GM19372 (cell line): ENCODE data around the gene ORAI2.
"Not testable (repeated sequence)": the region's sequence is repeated elsewhere in the genome, so short reads cannot be mapped to it uniquely, and the experiment has no call there.

Source experiments
- ATAC-seq: cut with Tn5 transposase; IDR thresholded peaks from one replicate; pipeline ENCODE4 v1.9.1; 2021; ENCODE audit warnings: mild to moderate bottlenecking, low read depth, moderate library complexity; ENCODE audit not compliant: unreplicated experiment

Gene ORAI2

DNA sequence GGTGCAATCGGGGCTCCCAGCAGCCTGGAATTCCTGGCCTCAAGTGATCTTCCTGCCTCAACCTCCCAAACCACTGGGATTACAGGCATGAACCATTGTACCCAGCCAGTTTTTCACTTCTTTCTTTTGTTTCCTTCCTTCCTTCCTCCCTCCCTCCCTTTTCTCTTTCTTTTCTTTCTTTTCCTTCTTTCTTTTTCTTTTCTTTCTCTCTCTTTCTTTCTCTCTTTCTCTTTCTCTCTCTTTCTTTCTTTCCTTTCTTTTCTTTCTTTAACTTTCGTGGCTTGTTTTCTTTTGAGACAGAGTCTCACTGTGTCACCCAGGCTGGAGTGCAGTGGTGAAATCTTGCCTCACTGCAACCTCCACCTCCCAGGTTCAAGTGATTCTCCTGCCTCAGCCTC, 12.3 kb downstream of the ORAI2 start:
- no peak for ATAC-seq

DNA sequence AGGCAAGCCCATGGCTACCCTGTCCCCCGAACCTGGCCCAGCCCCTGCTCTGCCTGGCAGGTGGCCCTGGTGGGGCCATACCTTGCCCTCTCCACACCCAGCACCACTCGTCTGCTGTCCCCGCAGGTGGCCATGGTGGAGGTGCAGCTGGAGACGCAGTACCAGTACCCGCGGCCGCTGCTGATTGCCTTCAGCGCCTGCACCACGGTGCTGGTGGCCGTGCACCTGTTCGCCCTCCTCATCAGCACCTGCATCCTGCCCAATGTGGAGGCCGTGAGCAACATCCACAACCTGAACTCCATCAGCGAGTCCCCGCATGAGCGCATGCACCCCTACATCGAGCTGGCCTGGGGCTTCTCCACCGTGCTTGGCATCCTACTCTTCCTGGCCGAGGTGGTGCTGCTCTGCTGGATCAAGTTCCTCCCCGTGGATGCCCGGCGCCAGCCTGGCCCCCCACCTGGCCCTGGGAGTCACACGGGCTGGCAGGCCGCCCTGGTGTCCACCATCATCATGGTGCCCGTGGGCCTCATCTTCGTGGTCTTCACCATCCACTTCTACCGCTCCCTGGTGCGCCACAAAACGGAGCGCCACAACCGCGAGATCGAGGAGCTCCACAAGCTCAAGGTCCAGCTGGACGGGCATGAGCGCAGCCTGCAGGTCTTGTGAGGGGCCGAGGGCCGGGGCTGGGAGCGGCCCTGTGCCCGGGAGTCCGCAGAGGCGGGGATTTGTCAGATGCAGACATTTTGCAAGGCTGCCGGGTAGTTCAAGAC, 13.2 kb downstream of the ORAI2 start:
- ATAC-seq, result no peak

DNA sequence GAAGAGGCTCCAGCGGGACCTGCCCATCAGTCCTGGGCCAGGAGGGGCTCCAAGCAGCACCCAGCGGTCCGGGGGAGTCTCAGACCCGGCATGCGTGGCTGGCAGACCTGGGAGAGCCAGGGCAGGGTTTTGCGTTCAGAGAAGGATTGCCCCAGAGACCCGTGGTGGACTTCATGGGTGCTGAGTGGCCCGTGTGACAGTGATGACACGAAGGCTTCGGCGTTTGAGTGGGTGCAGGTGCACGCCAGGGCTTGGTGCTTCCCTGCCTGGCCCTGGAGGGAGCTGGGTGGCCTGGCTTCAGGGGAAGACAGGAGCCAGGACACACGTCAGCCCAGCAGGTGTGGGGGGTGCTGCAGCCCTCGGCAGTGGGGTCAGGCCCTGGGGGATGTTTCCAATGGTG, 13.9 kb downstream of the ORAI2 start:
- no peak for ATAC-seq

DNA sequence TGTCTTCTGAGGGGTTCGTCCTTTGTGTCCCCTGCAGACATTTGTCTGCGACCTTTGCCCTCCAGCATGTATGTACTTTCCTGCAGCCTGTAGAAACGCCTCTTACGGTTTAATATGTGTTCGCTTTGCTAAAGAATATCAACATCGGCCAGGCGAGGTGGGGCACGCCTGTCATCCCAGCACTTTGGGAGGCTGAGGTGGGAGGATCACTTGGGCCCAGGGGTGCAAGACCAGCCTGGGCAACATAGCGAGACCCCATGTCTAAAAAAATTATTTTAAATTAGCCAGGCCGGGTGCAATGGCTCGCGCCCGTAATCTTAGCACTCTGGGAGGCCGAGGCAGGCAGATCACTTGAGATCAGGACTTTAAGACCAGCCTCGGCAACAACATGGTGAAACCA, 15.8 kb downstream of the ORAI2 start:
- no peak for ATAC-seq

DNA sequence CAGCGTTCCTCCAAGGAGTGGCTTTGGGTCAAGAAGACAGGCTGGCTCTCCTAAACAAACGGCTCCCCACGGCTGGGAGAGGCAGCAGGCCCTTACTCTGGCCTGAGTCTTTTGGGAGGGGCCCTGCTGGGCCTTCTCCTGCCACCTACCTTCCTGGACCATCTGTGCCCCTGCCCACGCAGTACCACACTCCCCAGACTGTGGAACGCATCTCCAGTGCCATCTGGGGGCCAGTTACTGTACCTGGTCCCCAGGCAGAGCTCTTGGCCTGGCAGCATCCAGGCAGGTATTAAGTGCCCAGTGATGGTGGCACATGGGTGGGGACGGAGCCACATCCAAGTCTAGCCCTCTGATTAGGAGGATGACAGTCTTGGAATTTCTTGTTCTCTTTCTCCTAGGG, 16.9 kb downstream of the ORAI2 start:
- ATAC-seq, result no peak

DNA sequence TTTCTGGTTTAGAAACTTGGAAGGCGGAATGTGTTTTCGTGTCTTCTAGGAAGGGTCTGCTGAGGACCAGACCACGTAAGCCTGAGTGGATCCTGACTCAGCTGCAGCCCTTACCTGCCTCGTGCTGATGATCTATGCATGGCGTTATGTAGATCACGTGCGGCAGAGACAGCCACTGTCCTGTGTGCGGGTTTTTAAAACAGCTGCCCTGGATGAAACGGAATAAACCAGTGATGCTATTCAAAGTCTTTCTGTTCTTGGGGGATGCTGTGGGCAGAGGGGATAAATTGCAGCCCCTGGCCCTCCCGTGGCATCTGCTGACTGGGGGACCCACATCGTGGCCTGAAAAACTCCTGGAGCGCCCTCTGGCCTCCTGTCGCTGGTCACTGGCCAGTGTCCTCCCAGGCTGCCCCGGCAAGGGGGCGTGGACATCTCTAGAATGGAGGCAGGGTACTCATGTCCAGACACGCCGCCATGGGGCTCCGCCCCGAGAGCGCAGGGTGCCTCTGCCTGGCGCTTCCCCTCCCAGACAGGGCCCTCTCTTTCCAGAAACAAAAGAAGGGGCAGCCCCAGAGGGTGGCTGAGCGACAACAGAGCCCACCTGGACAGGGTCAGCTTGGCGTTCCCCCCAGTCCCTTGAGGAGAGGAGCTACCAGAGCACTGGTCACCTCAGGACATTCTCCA, 18.1 kb downstream of the ORAI2 start:
- ATAC-seq, result no peak

DNA sequence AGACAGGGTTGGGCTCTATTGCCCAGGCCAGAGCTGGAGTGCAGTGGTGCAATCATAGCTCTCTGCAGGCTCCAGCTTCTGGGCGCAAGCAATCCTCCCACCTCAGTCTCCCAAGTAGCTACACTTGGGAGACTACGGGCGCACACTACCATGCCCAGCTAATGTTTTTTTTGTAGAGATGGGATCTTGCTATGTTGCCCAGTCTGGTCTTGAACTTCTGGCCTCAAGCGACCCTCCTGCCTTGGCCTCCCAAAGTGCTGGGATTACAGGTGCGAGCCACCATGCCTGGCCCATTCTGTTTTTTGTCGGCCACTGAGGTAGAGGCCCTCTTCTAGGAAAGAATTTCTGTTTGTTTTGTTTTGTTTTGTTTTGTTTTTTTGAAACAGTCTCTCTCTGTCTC, 19.1 kb downstream of the ORAI2 start:
- ATAC-seq, result no peak

DNA sequence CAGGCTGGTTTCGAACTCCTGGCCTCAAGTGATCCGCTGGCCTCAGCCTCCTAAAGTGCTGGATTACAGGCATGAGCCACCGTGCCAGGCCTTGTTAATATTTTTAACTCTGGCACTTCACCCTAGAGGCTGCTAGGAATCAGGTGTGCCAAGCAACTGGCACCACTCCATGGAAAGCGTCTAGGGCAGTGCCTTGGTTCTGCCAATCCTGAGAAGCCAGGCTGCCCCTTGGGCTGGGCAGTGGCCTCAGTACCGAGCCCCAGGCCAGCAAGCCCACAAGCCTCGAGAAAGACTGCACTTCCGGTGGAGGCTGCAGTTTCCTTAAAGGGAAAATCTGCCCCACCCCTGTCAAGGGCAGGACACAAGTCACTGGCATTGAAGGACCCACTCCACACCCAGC, 19.9 kb downstream of the ORAI2 start:
- ATAC-seq, result no peak

DNA sequence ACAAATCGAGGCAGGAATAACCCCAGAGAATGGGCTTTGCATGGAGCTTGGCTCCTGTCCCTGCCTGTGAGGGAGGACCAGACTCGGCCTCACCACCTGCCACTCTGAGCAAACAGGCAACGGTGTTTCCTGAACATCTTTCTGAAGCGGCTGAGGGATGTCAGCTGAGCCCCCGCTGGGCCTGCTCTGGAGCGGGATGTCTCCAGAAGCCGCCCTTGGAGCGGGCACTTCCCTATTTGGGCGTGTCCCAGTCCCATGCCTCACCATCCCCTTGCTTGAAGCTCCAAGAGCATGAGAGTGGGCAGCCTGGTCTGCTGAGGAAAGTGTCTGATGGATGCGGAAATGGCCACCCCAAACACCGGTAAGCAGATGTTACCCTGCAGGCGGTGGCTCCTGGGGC, 21.1 kb downstream of the ORAI2 start:
- ATAC-seq, result no peak

DNA sequence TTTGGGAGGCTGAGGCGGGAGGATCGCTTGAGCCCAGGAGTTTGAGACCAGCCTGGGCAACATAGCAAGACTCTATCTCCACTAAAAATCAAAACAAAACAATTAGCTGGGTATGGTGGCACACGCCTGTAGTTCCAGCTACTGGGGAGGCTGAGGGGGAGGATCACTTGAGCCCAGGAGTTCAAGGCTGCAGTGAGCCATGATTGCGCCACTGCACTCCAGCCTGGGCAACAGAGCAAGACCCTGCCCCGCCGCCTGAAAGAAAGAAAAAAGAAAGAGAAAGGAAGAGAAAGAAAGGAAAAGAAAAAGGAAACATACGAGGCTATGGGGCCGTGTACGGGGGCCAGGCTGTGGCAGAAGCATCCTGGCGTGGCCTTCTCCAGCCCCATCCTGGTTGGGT, 21.6 kb downstream of the ORAI2 start:
- not testable (repeated sequence) for ATAC-seq

DNA sequence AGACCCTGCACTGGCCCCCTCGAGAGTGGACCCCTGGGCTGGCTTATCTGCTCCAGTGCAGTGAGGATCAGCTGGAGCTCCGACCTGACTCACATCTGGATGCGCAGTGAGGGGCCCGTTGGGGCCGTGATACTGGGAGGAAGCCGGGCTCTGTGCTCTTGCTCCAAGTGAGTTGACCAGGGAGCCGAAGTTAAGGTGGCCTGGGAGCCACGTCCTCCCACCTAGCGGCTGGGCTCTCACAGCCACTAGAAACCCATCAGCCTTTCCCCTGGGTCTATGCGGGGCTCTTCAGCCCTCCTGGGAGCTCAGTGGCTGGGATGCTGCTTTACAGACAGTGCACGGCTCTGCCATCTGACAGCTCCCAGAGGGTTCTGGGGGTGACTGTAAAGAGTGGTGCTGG, 22.2 kb downstream of the ORAI2 start:
- ATAC-seq, result no peak

DNA sequence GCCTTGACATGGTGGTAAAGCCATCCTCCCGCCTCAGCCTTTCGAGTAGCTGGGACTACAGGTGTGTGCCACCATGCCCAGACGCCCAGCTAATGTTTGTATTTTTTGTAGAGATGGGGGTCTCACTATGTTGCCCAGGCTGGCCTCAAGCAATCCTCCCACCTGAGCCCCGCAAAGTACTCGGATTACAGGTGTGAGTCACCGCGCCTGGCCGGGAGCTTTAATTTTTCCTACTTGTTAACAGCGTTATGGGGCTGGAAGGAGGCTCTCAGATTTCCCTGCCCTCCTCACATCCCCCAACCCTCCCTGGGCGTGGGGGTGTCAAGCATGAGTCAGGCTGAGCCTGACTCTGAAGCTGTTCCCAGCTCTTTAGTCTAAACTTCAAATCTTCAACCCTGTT, 23.0 kb downstream of the ORAI2 start:
- no peak for ATAC-seq

DNA sequence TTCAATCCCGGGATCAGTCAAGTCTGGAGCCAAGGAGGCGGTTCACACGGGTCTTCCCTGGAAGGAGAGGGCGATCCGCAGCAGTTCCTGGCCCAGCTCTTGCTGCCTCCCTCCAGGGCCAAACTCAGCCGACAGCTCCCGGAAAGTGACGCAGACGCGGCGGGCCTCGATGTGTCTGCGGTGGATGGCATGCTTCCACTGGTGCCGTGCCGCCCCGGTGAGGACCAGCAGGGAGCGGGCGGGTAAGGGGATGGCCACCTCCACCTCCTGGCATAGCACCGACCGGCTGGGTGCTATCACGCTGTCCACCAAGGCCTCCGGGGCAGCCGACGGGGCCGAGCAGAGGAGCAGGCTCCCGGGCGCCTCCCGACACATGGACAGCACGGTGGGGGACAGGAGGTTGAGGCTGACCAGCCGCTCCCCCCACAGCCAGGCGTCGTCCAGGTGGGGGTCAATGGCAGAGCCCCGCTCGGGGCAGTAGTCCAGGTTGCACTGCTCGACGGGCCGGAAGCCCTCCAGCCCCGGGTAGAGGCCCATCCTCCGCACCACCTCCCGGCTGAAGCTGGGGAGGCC, 24.1 kb downstream of the ORAI2 start:
- ATAC-seq, result no peak

DNA sequence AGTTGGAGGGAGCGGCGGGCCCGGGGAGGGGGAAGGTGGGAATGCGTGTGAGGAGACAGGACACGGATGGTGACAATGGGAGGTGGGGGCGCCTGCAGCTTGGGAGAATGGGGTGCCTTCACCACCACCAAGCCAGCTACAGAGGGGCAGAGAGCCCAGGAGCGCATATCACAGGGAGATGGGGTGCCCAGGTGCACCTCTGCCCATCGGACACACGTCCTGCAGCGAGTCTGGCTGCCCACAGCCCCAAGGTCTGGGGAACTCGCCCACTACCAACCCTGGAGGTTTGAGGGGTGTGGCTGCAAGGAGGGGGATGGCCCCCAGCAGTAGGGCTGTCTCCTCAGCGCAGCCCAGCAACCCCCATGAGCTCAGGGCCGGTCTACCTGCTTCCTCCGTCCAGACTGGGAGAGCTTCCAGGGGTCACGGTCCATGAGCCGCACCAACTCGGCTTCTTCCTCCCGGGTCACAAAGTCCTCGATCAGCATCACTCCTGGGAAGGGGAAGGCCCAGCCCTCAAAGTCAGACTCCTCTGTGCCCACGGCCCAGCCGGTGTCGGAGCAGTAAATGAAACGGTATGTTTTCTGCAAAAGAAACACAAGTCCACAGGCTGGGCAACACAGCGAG, 26.0 kb downstream of the ORAI2 start:
- no peak for ATAC-seq

DNA sequence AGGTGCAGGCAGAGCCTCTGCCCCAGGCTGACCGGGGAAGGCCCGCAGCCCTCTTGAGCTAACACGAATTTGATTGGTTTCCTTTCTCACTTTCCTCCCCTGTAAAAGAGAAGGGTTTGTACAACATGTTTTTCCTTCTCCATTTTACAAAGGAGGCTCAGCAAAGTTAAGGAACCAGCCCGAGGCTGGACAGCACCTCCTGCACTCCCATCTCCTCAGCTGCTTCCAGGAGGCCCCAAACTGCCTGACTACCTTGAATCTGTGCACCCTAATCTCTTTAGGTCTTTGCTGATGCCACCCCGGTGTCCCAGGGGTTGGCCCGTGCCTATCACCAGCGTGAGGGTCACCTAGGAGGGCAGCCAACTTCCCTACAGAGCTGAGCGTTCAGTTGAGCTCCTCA, 27.1 kb downstream of the ORAI2 start:
- no peak for ATAC-seq

DNA sequence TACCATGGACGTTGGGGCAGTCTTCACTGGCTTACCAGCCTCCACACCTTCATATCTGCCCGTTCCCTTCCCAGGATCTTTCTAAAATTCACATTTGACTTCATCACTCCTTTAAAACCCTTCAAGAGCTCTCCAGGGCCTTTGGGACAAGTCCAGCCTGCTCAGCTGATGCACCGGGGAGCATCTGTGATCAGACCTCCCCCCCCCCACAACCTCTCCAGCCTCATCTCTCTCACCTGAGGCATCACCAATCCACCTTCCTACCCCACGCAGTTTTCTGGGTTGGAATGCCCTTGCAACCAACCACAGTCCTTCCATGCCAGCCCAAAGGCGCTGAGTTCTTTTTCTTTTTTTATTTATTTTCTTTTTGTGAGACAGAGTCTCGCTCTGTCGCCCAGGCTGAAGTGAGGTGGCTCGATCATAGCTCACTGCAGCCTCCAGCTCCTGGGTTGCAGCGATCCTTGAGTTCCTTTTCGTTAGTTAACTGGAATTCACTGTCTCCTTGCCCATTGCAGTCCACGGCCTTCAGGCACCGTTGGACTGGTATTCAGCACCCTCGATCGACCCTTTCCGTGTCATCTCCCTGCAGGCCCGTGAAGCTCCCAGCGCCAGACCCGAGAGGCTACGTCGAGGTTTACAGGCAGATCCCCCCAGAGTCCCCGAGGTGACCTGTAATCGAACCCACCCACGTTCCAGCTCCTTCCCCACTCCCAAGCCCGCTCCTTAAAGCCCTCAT, 30.6 kb downstream of the ORAI2 start:
- no peak for ATAC-seq

DNA sequence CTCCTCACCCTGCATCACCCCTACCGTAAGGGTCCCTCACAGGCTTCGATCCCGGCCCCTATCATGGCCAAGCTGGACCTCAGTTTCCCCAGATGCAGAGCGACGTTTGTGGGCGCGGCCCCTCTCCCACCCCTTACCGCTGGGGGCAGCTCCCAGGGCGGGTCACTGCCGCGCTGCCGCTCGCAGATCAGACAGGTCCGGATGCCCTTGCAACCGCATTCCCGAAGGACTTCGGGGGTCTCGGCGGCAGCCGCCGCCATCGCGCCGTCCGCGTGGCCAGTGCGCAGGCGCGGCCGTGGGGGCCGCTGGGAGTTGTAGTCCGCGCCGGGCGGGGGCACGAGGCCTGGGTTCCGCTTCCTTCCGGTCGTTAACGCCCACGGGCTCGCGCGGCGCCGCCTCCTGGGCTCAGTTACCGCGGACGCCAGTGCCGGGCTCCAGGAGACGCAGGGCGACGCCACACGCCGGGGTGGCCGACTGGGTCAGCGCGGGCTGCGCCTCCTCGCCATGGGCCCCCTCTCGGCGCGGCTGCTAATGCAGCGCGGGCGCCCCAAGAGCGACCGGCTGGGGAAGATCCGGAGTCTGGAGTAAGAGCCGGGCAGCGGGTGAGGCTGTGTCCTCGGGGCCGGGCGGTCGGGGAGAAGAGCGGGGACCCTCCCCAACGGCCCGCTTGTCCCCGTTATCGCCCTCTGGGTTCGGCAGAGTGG, 31.4 kb downstream of the ORAI2 start, which contains the start of the genes ALKBH4 and LRWD1:
TSS of gene ALKBH4 (minus strand) at position 287 of the 704 bp plus-strand sequence. CDS start at position 260, 27 bp downstream.
TSS of gene LRWD1 (plus strand) at position 408 of the 704 bp plus-strand sequence. CDS start at position 505, 97 bp downstream.
- ATAC-seq, result peak; percentile 97

DNA sequence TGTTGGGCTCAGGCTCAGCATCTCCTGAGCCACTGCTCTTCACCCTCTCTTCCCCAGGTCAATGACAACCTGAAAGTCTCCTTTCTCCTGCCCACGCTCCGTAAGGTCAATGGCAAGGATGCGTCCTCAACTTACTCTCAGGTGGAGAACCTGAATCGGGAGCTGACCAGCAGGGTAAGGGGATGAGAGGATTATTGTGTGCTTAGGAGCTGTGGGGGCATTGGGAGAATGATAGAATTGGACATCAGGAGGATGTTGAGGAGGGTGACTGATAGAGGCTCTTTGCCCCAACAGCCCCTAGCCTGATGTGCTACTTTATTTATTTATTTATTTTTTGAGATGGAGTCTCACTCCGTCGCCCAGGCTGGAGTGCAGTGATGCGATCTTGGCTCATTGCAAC, 32.7 kb downstream of the ORAI2 start:
- ATAC-seq, result no peak

DNA sequence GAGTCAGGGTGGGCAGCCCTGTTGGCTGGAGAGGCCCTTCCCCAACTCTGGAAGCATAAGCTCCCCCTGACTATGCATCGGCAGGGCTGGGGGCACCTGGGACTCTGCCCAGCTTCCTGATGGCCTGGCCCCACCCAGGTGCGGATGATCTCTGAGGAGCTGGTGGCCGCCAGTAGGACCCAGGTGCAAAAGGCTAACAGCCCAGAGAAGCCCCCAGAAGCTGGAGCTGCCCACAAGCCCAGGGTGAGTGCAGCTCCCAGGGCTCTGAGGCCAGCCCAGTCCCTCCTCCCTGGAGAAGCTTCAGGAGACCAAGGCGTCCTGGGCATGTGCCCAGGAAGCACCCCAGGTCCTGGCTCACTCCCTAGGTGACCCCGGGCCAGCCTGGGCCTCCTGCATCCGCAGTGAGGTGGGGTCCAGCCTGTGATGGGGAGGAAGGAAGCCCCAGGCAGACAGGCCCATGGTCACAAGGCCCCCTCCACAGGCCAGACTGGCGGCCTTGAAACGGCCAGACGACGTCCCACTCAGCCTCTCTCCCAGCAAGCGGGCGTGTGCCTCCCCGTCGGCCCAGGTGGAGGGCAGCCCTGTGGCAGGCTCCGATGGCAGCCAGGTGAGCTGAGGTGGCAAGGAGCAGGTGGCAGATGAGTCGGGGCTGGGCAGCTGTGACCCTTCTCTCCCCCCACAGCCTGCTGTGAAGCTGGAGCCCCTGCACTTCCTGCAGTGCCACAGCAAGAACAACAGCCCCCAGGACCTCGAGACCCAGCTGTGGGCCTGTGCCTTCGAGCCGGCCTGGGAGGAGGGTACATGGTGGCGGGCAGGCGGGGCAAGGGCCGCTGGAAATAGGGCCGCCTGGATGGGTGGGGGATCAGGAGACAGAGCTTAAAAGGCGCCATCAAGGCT, 34.5 kb downstream of the ORAI2 start:
- ATAC-seq, result no peak
